Kidney epithelial cell (primary cell): ENCODE results near the gene MRPS2. TPM values are rescaled to one million over a fixed set of nuclear protein-coding genes. Genes with fewer than 3 reads are reported as not detected.
"Not testable (repeated sequence)": the region's sequence is repeated elsewhere in the genome, so short reads cannot be mapped to it uniquely, and the experiment has no call there.

Experiments used
- DNase-seq: peaks from one replicate; pipeline ENCODE4 v3.0.0-alpha.2; 2010; ENCODE audit warnings: low read depth
- H3K27me3 ChIP-seq: 2 replicates; pipeline ENCODE4 v1.6.0; 2011; ENCODE audit warnings: low read length; ENCODE audit not compliant: control insufficient read depth, insufficient read depth
- H3K36me3 ChIP-seq: 2 replicates; pipeline ENCODE4 v1.5.1; 2011; ENCODE audit warnings: low read length; ENCODE audit not compliant: control insufficient read depth, insufficient read depth
- H3K4me3 ChIP-seq: 2 replicates; pipeline ENCODE4 v1.5.1; 2011; ENCODE audit warnings: low read depth, mild to moderate bottlenecking, control low read depth, low read length
- total RNA-seq: library from RNA; depleted of rRNA; stranded (reverse); fragments of >200 nt; gene quantifications from 2 replicates; pipeline ENCODE4 v1.2.3, GENCODE V29; 2015
- TF ChIP-seq, protein P1 (sequence below): IDR thresholded peaks from 2 replicates; pipeline ENCODE4 v1.5.1; 2011; ENCODE audit warnings: mild to moderate bottlenecking, moderate library complexity, low read length, control low read depth, inconsistent platforms; ENCODE audit not compliant: insufficient read depth, poor library complexity, severe bottlenecking

The MRPS2 gene
- total RNA-seq, result 72.4 and 93.2 TPM in 2 replicates

DNA sequence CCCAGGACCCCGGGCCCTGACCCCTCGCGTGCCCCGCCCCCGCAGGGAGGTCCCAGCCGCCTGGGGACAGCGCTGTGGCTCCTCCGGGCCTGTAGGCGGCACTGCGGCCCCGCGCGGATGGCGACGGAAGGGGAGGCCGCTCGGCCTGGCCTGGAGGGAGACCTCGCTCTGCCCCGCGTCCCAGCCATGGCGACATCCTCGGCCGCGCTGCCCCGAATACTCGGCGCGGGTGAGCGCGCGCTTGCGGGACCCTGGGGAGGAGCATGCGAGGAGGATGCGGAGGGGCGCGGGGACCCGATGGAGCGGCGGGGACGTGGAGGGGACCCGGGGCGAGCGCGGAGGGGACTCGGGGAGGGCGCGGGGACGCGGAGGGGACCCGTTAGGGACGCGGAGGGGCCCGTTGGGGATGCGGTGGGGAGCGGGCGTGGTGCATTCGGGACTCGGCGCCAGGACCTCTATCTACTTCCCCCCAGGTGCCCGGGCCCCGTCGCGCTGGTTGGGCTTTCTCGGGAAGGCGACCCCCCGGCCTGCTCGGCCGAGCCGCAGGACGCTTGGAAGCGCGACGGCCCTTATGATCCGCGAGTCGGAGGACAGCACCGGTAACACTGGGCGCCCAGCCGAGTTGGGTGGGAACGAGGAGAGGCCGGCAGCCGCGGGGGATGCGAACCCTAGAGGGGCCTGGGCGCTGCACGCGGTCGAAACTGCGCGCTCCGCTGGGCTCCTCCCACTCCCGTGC is at the start of gene MRPS2:
Gene MRPS2 (plus strand): TSS at position 158 of the 736 bp plus-strand sequence. CDS start 29 bp downstream, at position 187.
- DNase-seq, result no peak
- TF ChIP-seq, protein P1, sequence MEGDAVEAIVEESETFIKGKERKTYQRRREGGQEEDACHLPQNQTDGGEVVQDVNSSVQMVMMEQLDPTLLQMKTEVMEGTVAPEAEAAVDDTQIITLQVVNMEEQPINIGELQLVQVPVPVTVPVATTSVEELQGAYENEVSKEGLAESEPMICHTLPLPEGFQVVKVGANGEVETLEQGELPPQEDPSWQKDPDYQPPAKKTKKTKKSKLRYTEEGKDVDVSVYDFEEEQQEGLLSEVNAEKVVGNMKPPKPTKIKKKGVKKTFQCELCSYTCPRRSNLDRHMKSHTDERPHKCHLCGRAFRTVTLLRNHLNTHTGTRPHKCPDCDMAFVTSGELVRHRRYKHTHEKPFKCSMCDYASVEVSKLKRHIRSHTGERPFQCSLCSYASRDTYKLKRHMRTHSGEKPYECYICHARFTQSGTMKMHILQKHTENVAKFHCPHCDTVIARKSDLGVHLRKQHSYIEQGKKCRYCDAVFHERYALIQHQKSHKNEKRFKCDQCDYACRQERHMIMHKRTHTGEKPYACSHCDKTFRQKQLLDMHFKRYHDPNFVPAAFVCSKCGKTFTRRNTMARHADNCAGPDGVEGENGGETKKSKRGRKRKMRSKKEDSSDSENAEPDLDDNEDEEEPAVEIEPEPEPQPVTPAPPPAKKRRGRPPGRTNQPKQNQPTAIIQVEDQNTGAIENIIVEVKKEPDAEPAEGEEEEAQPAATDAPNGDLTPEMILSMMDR, result peak; percentile 63
- H3K36me3 ChIP-seq, result no peaks in the 10 kb centered on the region
- H3K4me3 ChIP-seq, result peak within 1 kb of the TSS; percentile 82
- no peaks in the 10 kb centered on the region for H3K27me3 ChIP-seq

DNA sequence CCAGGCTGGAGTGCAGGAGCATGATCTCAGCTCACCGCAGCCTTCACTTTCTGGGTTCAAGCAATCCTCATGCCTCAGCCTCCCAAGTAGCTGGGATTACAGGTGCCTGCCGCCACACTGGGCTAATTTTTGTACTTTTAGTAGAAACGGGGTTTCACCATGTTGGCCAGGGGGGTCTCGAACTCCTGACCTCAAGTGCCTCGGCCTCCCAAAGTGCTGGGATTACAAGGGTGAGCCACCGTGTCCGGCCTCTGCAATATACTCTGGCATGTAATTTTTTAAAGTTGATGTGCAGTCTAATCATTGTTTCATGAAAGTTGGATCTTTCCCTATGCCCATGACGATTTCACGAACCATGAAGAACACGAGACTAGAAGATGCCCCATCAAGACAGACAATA is 49.5 kb upstream of the MRPS2 start:
- H3K27me3 ChIP-seq, result peaks cover 2% of the 10 kb centered on the region
- TF ChIP-seq, protein P1, result no peak
- no peak overlapping the region for H3K4me3 ChIP-seq
- H3K36me3 ChIP-seq, result no peaks in the 10 kb centered on the region
- DNase-seq, result no peak

DNA sequence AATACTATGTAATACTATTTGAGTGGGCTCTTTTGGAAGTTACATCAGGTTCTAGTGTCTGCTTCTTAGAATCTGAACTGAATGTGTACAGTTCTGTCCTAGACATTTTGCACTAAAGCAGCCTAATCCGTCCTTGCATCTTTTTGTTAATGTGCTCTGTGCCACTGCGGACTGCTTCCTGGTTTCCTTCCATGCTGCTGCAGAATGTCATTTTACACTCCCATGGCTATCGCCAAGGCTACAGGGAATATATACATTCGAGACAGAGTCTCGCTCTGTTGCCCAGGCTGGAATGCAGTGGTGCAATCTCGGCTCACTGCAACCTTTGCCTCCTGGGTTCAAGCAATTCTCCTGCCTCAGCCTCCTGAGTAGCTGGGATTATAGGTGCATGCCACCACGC is 48.6 kb upstream of the MRPS2 start:
- DNase-seq, H3K36me3 ChIP-seq, H3K27me3 ChIP-seq, H3K4me3 ChIP-seq: not testable (repeated sequence)

DNA sequence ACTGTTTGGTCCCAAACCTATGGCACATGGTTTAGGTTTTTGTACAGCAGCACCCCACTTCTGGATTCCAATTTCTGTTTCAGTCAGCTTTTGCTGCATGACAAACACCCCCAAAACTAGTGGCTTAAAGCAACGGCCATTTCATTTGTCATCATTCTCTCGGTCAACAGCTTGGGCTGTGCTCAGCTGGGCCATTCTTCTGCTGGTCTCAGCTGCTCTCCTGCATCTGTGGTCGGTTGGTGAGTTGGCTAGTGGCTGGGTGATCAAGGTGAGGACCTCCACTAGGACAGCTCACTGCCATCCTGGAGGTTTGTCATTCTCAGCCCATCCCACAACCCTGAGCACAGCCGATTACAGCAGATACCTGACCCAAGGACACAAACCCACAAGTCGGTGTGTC is 45.7 kb upstream of the MRPS2 start:
- H3K36me3 ChIP-seq, result no peaks in the 10 kb centered on the region
- no peak for DNase-seq
- TF ChIP-seq, protein P1, result no peak
- peaks cover 2% of the 10 kb centered on the region for H3K27me3 ChIP-seq
- H3K4me3 ChIP-seq, result no peak overlapping the region

DNA sequence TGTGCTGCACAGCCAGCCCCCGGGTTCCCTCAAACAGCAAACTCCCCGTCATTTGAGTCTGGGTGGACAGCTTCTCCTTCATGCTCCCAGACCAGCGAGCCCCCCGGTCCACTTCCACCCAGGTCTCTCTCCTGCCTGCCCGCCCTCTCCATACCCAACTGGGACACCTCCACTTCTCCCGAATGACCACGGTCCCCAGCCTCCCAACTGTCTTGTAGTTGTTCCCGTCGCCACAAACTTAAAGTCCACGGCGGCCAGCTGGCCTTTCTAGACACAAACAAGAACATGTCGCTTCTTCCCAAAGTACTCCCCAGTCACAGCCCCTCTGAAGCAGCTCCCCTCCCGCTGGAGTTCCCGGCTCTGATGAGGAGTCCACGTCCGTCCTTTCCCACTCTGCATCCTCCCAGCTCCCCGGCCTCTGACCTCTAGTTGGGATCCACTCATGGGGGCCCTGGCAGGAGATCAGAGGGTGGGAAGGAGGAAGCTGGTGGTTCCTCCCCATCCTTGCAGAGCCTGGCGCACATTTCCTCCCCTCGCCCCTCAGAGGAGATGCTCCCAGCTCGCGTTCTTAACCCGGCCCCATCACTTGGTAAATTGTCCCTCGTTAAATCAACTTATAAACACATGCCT is 45.0 kb upstream of the MRPS2 start:
- no peaks in the 10 kb centered on the region for H3K36me3 ChIP-seq
- H3K27me3 ChIP-seq, result peaks cover 2% of the 10 kb centered on the region
- H3K4me3 ChIP-seq, result no peak overlapping the region
- TF ChIP-seq, protein P1, result no peak
- DNase-seq, result no peak

DNA sequence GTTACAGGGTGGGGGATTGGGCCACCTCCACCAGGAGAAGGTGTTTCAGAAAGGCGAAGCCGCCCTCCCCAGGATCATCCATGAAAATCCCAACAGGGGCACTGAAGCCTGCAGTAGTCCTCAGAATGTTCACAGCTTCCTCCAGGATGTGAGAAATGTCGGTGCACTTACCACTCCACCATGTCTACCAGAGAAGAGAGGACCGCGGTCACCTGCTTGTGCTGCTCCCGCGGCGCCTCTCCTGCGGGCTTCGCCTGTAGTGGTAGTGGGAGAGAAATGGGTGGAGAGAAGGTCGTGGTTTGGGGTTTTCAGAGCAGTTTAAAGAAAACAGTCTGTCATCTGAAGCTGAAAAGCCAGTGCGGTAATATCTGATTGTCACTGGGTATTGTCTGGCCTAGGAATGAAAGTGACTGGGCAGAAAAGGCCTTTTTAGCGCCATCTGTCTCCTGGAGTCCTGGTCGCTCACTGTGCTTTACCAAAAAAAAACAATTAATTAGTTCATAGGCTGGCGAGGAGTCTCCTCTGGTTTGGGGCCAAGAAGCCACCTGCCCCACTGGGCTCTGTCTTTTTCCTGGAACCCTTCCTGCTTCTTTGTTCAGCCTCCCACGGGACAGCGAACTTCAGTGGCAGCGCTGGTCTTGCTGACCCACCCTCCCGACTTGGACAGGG is 43.9 kb upstream of the MRPS2 start:
- Histone ChIP-seq H3K27me3 (peaks cover 2% of the 10 kb centered on the region), H3K36me3 (no peaks in the 10 kb centered on the region), H3K4me3 (no peak overlapping the region)
- no peak for DNase-seq
- TF ChIP-seq, protein P1, result no peak

DNA sequence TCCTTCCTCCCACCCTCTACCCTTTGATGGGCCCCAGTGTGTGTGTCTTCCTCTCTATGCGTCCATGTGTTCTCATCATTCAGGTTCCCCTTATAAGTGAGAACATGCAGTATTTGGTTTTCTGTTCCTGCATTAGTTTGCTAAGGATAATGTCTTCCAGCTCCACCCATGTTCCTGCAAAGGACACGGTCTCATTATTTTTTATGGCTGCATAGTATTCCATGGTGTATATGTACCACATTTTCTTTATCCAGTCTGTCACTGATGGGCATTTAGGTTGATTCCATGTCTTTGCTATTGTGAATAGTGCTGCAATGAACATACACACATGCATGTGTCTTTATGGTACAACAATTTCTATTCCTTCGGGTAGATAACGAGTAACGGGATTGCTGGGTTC is 42.0 kb upstream of the MRPS2 start:
- not testable (repeated sequence) for DNase-seq, H3K36me3 ChIP-seq, H3K27me3 ChIP-seq, H3K4me3 ChIP-seq
